SHP77 treated with DMSO at 0.1 percent for 48 hours (cell line): ENCODE data around the gene SH3TC2.

ENCODE experiments used
- DNase-seq: peaks from one replicate; lab custom pipeline; 2025; lab: John Stamatoyannopoulos, UW

The SH3TC2 gene

DNA sequence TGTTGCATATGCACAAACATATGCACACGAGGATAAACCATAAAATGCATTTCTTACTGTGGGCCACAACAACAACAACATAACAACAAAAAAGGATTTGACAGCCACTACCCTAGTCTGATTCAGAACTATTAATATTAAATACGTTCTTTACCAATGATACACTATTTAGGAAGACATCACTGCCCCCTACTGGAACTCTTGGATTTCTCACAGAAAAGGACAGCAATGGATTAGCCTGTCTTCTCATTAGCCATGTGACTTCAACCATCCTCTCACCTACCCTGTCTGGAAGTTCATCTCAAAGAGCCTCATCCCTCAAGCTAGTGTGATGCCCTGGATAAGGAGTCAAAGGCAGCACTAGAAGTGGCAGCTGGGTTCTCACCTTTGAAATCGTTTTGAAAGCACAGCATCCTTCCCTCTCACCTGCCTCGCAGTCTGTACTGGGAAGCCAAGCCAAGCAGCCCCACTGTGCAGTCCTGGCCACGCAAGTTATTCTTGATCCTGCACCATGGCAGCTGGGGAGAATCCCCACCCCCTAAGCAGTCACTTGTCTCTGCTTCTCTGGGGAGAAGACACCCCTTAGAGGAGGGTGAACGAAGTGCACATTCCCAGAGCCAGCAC, 64.6 kb downstream of the SH3TC2 start:
- no peak for DNase-seq

- no peak for DNase-seq
Observed at GRCh38 chr5:148996270-148996669, 66.6 kb downstream of the SH3TC2 start.

DNA sequence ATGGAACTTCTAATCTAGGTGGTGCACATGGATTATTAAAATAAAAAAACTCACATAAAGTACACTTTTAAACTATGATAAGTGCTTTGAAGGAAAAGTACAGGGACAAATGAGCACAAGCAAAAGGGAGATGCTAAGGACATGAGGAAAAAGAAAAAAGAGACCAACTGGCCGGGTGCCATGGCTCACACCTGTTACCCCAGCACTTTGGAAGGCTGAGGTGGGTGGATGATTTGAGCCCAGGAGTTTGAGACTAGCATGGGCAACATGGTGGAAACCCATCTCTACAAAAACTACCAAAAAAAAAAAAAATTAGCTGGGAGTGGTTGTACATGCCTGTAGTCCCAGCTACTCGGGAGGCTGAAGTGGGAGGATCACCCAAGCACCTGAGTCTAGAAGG, 67.1 kb downstream of the SH3TC2 start:
- no peak for DNase-seq

DNA sequence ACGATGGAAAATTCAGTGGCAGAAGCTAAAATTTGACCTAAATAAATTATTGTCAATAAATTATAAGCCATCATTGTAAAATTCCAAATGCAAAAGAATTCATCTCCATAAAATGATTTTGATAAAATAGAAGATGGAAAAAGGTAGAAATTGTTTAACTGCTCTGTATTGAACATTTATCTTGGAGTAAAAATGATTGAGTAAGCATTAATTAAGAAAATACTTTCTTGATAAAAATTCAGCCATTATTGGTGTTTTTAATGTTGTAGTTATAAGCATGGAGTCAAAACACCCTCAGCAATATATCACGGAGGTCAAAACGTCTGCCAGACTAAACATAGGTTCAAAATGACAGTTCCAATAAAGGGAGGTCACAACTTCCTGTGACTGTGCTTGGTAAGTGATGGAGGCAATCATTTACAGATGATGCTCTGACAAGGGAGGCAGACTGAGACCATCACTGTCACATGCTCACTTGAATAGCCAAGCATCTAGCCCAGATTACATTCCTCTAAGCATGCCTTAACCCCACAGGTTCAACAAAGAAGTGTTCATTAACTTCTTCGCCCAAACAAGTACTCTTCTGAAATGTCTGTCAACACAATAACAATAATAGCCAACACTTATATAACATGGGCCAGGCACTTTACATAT, 69.5 kb downstream of the SH3TC2 start:
- no peak for DNase-seq

- no peak for DNase-seq
Observed at GRCh38 chr5:148992265-148992664, 70.6 kb downstream of the SH3TC2 start.

GRCh38 chr5:148991566-148991965, 71.3 kb downstream of the SH3TC2 start:
- DNase-seq: no peak

- no peak for DNase-seq
Observed at GRCh38 chr5:148990817-148991216, 72.0 kb downstream of the SH3TC2 start.

GRCh38 chr5:148989567-148989966, 73.3 kb downstream of the SH3TC2 start:
- DNase-seq: no peak

DNA sequence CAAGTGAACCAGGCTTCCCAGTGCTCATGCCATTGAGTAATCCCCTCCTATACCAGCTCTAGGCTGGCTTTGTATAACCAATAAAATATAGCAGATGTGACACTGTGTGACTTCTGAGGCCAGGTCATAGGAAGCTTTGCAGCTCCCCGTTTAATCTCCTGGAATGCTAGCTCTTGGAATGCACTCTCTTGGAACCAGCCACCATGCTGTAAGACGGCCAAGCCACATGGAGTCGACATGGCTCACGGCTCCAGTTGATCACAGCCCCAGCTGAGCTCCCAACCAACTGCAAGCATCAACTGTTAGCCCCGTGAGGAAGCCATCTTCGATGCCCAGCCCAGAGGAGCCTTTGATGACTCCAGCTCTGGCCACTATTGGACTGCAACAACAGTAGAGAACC, 74.5 kb downstream of the SH3TC2 start:
- DNase-seq: no peak

DNA sequence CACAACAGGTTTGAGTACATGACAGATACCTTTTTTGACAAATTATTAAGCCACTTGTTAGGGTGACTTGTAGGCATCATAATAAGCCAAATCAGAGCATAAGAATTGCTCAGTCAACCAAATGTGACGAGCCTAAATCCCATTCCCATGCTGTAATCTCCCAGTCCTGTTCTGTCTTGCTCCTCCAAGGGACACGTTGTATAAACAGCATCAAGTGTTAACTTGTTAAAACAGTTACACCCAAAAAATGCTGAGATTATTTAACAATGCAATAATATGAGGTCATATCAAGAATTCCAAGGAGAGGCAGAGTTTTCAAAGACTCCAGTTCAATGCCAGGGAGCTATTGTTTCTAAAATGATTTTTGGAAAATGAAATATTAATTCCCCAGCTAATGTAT, 76.2 kb downstream of the SH3TC2 start:
- DNase-seq: no peak

DNA sequence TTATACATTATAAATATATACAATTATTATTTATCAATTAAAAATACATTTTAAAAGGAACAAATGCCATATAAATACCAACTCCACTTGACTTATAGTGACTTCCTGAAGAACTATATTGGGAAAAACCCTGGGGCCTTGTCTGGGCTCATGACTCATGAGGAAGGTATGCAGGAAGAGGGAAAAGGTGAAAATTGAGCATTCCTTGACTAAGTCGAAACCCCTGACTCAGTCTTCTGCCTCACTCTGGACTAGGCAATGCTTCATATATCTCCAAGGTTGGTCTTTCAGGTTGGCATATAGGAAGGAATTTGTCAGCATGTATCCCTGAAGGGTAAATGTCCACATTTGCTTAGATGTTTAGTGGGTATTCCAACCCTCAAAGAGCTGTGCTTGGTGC, 78.5 kb downstream of the SH3TC2 start:
- no peak for DNase-seq

DNA sequence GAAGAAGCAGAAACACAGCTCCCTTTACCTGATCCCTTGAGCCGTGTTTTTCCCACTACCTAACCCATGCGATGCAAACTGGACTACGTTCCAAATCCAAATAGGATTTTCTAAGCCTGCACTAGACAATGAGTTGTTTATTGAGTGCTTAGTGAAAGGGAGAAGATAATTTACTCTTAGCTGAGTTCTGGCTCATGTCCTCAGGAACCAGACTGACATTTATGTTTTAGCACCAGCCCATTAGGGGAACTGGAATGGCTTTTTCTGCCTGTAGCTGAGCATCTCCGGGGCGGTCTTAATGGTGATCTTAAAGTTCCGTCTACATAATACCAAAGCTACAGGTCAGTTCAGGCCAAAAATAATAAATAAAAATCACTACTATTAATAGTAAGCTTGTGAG, 81.5 kb downstream of the SH3TC2 start:
- DNase-seq: no peak

DNA sequence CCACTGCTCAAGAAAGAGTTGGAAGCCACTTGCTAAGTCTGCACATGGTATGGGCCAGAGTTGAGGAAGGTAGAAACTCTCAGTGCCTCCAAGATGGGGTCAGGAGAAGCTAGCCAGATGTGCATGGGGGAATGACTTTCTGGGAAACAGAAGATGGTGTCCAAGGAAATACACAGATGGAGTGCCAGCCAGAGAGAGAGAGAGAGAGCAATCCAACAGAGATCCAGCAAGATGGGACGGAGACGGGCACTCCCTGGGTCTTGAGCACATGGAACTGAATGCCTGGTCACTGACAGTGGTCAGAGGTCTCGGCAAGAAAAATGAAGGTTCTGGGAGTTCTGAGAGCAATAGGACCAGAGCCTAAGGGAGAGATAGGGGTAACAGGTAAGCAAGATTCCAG, 82.1 kb downstream of the SH3TC2 start:
- no peak for DNase-seq

DNA sequence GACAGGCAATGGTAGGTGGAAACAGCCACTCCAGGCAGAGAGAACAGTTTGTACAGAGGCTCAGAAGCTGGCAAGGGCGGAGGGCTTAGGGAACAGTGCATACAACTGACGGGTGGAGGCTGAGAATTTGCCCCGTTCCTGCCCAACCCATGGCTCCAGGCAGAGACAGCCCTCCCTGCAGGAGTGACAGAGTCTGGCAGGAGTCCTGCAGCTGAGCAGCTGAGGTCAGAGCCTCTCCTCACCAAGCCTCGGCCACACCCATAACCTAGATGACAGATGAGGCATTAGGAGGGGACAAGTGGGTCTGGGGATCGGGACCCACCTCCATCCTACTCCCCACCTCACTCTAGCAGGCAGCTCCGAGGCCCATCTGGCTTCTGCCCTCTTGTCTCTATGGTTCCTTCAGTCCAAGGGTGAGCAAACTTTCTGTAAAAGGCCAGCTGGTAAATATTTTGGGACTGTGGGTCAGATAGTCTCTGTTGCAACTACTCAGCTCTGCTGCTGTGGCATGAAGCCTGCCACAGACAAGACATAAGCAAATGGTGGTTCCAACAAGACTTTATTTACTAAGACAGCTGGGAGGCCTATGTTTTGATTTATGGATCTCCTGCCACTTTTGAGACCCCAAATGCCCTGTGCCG, 83.7 kb downstream of the SH3TC2 start:
- no peak for DNase-seq

DNA sequence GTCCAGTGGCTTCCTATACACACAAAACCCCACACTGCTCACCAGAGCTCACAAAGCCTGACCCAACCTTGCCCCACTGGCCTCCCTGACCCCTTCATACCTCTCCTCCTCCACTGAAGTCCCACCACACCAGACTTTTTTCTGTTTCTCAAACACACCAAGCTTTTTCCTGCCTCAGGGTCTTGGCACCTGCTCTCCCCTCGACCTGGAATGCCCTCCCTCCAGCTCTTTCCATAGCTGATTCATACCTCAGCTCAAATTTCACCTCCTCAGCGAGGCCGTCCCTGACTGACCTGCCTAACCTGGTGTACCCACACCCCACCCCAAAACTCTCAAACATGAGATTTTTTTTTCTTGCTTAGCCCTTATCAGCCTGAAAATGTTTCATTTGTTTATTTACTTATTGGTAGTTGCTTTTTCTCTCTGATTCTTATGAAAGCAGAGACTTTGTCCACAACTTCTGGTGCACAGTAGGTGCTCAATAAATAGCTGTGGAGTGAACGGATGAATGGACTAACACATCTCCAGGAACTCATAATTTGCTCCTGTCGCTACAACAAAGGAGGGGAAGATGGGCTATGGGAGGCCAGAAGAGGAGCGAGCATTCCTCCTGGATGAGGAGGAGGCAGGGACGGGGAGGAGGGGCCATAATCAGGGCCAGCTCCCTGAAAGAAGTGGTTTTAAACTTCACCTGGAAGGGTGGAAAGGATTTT, 84.3 kb downstream of the SH3TC2 start:
- no peak for DNase-seq

- DNase-seq: no peak
Observed at GRCh38 chr5:148976569-148977381, 86.1 kb downstream of the SH3TC2 start.

GRCh38 chr5:148974642-148975327, 88.1 kb downstream of the SH3TC2 start:
- DNase-seq: no peak

GRCh38 chr5:148973455-148973854, 89.4 kb downstream of the SH3TC2 start:
- DNase-seq: no peak

GRCh38 chr5:148972974-148973374, 89.9 kb downstream of the SH3TC2 start:
- no peak for DNase-seq

- DNase-seq: no peak
Observed at GRCh38 chr5:148972396-148972795, 90.5 kb downstream of the SH3TC2 start.

DNA sequence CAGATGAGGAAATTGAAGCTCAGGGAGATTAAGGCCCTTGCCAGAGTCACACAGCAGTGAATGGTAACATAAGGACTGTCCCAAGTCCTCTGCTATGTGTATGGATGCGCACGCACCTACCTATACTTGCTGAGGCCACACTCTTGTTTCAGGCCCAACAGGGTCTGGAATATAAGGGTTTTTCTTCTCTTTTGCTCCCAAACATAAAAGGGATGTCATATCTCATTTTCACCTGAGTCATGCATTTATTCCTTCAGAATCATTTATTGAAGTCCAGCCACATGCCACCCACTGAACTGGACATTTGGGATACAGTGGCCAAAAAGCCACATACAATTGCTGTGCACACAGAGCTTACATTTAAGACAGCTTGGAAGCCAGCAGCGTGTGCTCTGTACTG, 92.0 kb downstream of the SH3TC2 start:
- DNase-seq: no peak

- DNase-seq: no peak
Observed at GRCh38 chr5:148970228-148970627, 92.6 kb downstream of the SH3TC2 start.
